Measurements from ENCODE around the gene OPRL1. TPM values are rescaled to one million over a fixed set of nuclear protein-coding genes. Genes with fewer than 3 reads are reported as not detected.
"Not testable (repeated sequence)": the region's sequence is repeated elsewhere in the genome, so short reads cannot be mapped to it uniquely, and the experiment has no call there.

OPRL1 gene
- polyA plus RNA-seq, 1 of the 3 experiments (the other 2 are of a cell fraction), result 1.8 TPM

DNA sequence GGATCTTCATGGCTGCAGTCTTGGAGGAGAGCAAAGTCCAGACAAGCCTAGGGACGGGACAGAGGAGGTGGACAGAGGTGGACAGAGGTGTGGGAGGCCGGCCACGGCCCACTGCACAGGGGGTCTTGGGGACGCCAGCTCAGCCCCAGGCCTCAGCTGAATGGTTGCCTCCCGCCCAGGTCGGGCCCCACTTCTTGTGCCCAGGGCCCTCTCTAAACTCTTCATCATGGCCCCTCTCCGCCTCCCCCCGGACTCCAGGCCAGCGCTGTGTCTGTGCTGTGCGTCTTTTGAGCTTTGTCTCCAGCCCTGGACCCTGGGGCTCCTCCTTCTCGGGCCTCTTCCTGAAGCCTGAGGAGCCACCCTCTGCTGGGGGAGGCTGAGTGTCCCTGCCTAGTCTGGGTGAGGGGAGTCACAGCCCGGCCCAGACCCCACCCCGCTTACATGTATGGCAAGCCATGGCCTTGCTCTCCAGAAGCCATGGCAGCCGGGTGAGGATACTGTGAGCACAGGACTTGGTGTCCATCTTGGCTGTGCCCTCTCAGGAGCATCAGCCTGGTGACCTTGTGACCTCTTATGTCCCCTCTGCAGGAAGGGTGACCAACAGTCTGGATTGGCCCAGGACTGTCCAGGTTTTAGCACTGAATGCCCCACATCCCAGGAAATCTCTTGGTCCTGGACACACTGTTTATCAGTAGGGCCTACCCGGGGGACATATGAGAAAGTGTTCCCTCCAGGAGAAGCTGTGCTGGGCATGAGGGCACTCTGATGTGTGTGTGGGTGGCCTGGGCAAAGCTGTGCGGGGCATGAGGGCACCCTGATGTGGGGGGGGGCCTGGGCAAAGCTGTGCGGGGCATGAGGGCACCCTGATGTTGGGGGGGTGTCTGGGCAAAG, 36.9 kb downstream of the OPRL1 start:
- peak; percentile 20 for DNase-seq
- Histone ChIP-seq H3K9ac (no peak overlapping the region), H3K4me1 (ENCODE audit: control insufficient read depth in 1 of 2, insufficient read depth in 2 of 2, low read depth in 1 of 2, low read length in 1 of 2) (peaks cover 0 to 12% of the 10 kb centered on the region in 2 experiments; a peak in 1 of 4 replicates), H3K4me2 (no peak overlapping the region), H3K27me3 (ENCODE audit: insufficient read depth) (peaks cover 11% of the 10 kb centered on the region; the same call in 1 of the 2 replicates), H3K9me2 (no peaks in the 10 kb centered on the region), H3K79me2 (ENCODE audit: insufficient read depth) (no peaks in the 10 kb centered on the region), H3K36me3 (replicated peaks in 1 of 2; ENCODE audit: control insufficient read depth in 1 of 2, insufficient read depth in 2 of 2, low read length in 1 of 2) (no peaks in the 10 kb centered on the region), H3K4me3 (ENCODE audit: low read depth in 2 of 2, low read length in 1 of 2) (no peak overlapping the region), H3F3A (replicated peaks; ENCODE audit: insufficient read depth) (no peaks in the 10 kb centered on the region), H2AFZ (ENCODE audit: low read depth) (no peak overlapping the region), H3K9me3 (no peaks in the 10 kb centered on the region), H3K27ac (ENCODE audit: low read depth in 2 of 2, low read length in 1 of 2) (no peak overlapping the region), H4K20me1 (ENCODE audit: insufficient read depth) (no peaks in the 10 kb centered on the region)
- CTCF ChIA-PET, result interaction anchor here (0.7 to 15.6 kb wide), 6 partner anchors 14 to 78 kb away, joined by 3 to 252 read pairs (median 4); partner anchors contain the start of genes LKAAEAR1, OPRL1 and RGS19
- 74% methylated on average over 11 of the region's 17 CpGs for WGBS (ENCODE audit: low lambda C conversion rate)
- TF ChIP-seq TCF12 (IDR thresholded peaks at IDR 0.05), result no peak
- TF ChIP-seq MXI1 (IDR thresholded peaks at IDR 0.05; ENCODE audit: low read depth, low read length), result no peak
- TF ChIP-seq MEF2A (IDR thresholded peaks at IDR 0.05; ENCODE audit: borderline replicate concordance, low read depth), result no peak
- no peak for TF ChIP-seq TEAD4 (IDR thresholded peaks at IDR 0.05; ENCODE audit: borderline replicate concordance, insufficient read depth)
- TF ChIP-seq FOXM1 (IDR thresholded peaks at IDR 0.05; ENCODE audit: low read depth), result no peak
- no peak for TF ChIP-seq NRF1 (IDR thresholded peaks at IDR 0.05; ENCODE audit: low read depth, low read length)
- TF ChIP-seq, protein P1, sequence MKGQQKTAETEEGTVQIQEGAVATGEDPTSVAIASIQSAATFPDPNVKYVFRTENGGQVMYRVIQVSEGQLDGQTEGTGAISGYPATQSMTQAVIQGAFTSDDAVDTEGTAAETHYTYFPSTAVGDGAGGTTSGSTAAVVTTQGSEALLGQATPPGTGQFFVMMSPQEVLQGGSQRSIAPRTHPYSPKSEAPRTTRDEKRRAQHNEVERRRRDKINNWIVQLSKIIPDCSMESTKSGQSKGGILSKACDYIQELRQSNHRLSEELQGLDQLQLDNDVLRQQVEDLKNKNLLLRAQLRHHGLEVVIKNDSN (IDR thresholded peaks at IDR 0.05; ENCODE audit: borderline replicate concordance, low read depth), result no peak
- TF ChIP-seq ELF1 (IDR thresholded peaks at IDR 0.05), result no peak
- TF ChIP-seq, protein P2, sequence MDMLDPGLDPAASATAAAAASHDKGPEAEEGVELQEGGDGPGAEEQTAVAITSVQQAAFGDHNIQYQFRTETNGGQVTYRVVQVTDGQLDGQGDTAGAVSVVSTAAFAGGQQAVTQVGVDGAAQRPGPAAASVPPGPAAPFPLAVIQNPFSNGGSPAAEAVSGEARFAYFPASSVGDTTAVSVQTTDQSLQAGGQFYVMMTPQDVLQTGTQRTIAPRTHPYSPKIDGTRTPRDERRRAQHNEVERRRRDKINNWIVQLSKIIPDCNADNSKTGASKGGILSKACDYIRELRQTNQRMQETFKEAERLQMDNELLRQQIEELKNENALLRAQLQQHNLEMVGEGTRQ (IDR thresholded peaks at IDR 0.05; ENCODE audit: borderline replicate concordance, low read depth, low read length), result no peak
- TF ChIP-seq RFX5 (IDR thresholded peaks at IDR 0.05; ENCODE audit: low read length), result no peak
- POLR2A ChIA-PET, result no interaction called here

DNA sequence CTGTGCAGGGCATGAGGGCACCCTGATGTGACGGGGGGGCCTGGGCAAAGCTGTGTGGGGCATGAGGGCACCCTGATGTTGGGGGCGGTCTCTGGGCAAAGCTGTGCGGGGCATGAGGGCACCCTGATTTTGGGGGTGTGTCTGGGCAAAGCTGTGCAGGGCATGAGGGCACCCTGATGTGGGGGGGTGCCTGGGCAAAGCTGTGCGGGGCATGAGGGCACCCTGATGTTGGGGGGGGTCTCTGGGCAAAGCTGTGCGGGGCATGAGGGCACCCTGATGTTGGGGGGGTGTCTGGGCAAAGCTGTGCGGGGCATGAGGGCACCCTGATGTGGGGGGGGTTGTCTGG, 37.5 kb downstream of the OPRL1 start:
- H3K4me1 ChIP-seq (ENCODE audit: control insufficient read depth in 1 of 2, insufficient read depth in 2 of 2, low read depth in 1 of 2, low read length in 1 of 2); H3K9me3 ChIP-seq; H3K4me3 ChIP-seq (ENCODE audit: low read depth in 2 of 2, low read length in 1 of 2); H3K27ac ChIP-seq (ENCODE audit: low read depth in 2 of 2, low read length in 1 of 2); H3K9me2 ChIP-seq; DNase-seq; H3K79me2 ChIP-seq (ENCODE audit: insufficient read depth); H3K9ac ChIP-seq; H3K4me2 ChIP-seq; POLR2A ChIA-PET; H3F3A ChIP-seq (replicated peaks; ENCODE audit: insufficient read depth); H3K36me3 ChIP-seq (replicated peaks in 1 of 2; ENCODE audit: control insufficient read depth in 1 of 2, insufficient read depth in 2 of 2, low read length in 1 of 2); H4K20me1 ChIP-seq (ENCODE audit: insufficient read depth); H2AFZ ChIP-seq (ENCODE audit: low read depth): not testable (repeated sequence)
- 100% methylated on average over 1 of the region's 6 CpGs for WGBS (ENCODE audit: low lambda C conversion rate)
- CTCF ChIA-PET, result interaction anchor here (1.4 to 15.6 kb wide), 3 partner anchors 36 to 79 kb away, joined by 4 to 252 read pairs (median 6); partner anchors contain the start of genes LKAAEAR1, OPRL1 and RGS19
- H3K27me3 ChIP-seq (ENCODE audit: insufficient read depth), result peaks cover 15% of the 10 kb centered on the region; the same call in 1 of the 2 replicates
